H1 (cell line): ENCODE results near the gene AMBP. TPM values are rescaled to one million over a fixed set of nuclear protein-coding genes. Genes with fewer than 3 reads are reported as not detected.

Source experiments
- CTCF ChIA-PET: fragments of 300-600 bp; sonication (Branson Sonifier 250); formaldehyde crosslinking; loops from one replicate; lab custom pipeline; 2021; ENCODE audit not compliant: partially characterized antibody; lab: Charles Lee
- POLR2A ChIA-PET: fragments of 300-600 bp; sonication (Branson Sonifier 250); formaldehyde crosslinking; loops from one replicate; lab custom pipeline; 2021; ENCODE audit warnings: inconsistent platforms; ENCODE audit not compliant: partially characterized antibody; lab: Charles Lee
- DNase-seq, 2 experiments: peaks; one replicate each; pipeline versions ENCODE4 v3.0.0 to v3.0.0-alpha.2; 2010 to 2022; ENCODE audit warnings: low spot score in 2 of 2, low read depth in 1 of 2, mixed read lengths in 1 of 2
- FAIRE-seq: peaks from 2 replicates; lab custom pipeline; 2011; peaks lifted over from hg19 to GRCh38; lab: Jason Lieb, UNC
- H2AFZ ChIP-seq: 2 replicates; pipeline ENCODE4 v1.8.1; 2012; ENCODE audit warnings: low read length, inconsistent platforms
- H2AK5ac ChIP-seq: 2 replicates; pipeline ENCODE4 v1.6.1; 2013; ENCODE audit warnings: low read depth, low read length
- H2BK120ac ChIP-seq: replicated peaks from 2 replicates; pipeline ENCODE3; 2013; ENCODE audit warnings: low read depth, low read length, inconsistent platforms
- H2BK12ac ChIP-seq: 2 replicates; pipeline ENCODE4 v1.6.1; 2013; ENCODE audit warnings: low read depth, low read length
- H2BK15ac ChIP-seq: 2 replicates; pipeline ENCODE4 v1.6.1; 2013; ENCODE audit warnings: low read length
- H2BK20ac ChIP-seq: 2 replicates; pipeline ENCODE4 v1.6.1; 2013; ENCODE audit warnings: low read length
- H2BK5ac ChIP-seq: 2 replicates; pipeline ENCODE4 v1.6.1; 2013; ENCODE audit warnings: low read depth, low read length
- H3K14ac ChIP-seq: 2 replicates; pipeline ENCODE4 v1.6.1; 2013; ENCODE audit warnings: inconsistent platforms; ENCODE audit not compliant: insufficient read length
- H3K18ac ChIP-seq: 2 replicates; pipeline ENCODE4 v1.6.1; 2013; ENCODE audit warnings: low read length; ENCODE audit errors: extremely low read depth
- H3K23ac ChIP-seq: 2 replicates; pipeline ENCODE4 v1.6.1; 2013; ENCODE audit warnings: inconsistent platforms; ENCODE audit not compliant: insufficient read length
- H3K23me2 ChIP-seq: 2 replicates; pipeline ENCODE4 v1.6.1; 2013; ENCODE audit warnings: low read depth, low read length
- H3K27ac ChIP-seq: 2 replicates; pipeline ENCODE4 v1.6.1; 2011; ENCODE audit warnings: low read depth, low read length, inconsistent platforms
- H3K27me3 ChIP-seq, 4 experiments: replicated peaks in 1 of 4; 1 replicate in 1 of 4; 2 replicates in 3 of 4; pipeline versions ENCODE4 v1.6.1 to v1.8.1; 2011 to 2013; ENCODE audit warnings: low read length in 3 of 4, mild to moderate bottlenecking in 3 of 4, inconsistent platforms in 2 of 4, mixed read lengths in 2 of 4, moderate library complexity in 1 of 4; ENCODE audit not compliant: control insufficient read depth in 3 of 4, insufficient read depth in 3 of 4; ENCODE audit errors: extremely low read depth in 1 of 4
- H3K36me3 ChIP-seq, 4 experiments: 2 replicates each; pipeline versions ENCODE4 v1.6.1 to v1.8.1; 2011 to 2013; ENCODE audit warnings: mild to moderate bottlenecking in 4 of 4, low read length in 3 of 4, moderate library complexity in 2 of 4, control low read depth in 1 of 4, inconsistent platforms in 1 of 4; ENCODE audit not compliant: insufficient read depth in 4 of 4, control insufficient read depth in 2 of 4
- H3K4ac ChIP-seq: replicated peaks from 2 replicates; pipeline ENCODE3; 2013; ENCODE audit warnings: low read length, low read depth, mixed read lengths, inconsistent platforms; ENCODE audit not compliant: insufficient read length
- H3K4me1 ChIP-seq, 4 experiments: replicated peaks in 1 of 4; 1 replicate in 1 of 4; 2 replicates in 3 of 4; pipeline versions ENCODE4 v1.6.1 to v1.8.1; 2011 to 2013; ENCODE audit warnings: low read length in 3 of 4, inconsistent platforms in 2 of 4, mixed read lengths in 1 of 4; ENCODE audit not compliant: insufficient read depth in 4 of 4, control insufficient read depth in 3 of 4
- H3K4me2 ChIP-seq, 2 experiments: 2 replicates each; pipeline versions ENCODE4 v1.6.1 to v1.8.1; 2011 to 2013; ENCODE audit warnings: low read depth in 2 of 2, low read length in 2 of 2, control low read depth in 1 of 2, inconsistent platforms in 1 of 2, mild to moderate bottlenecking in 1 of 2; ENCODE audit not compliant: insufficient read depth in 1 of 2
- H3K4me3 ChIP-seq, 4 experiments: fragments of 200-600, 300-600 bp in 1 of 4; sonication (generic), shearing (Covaris generic), sonication (Bioruptor Twin) in 1 of 4; 2 replicates each; pipeline versions ENCODE4 v1.5.1 to v1.8.1; 2011 to 2016; ENCODE audit warnings: low read length in 4 of 4, low read depth in 3 of 4, control low read depth in 2 of 4, inconsistent platforms in 2 of 4, mild to moderate bottlenecking in 2 of 4, mixed read lengths in 1 of 4, moderate library complexity in 1 of 4; ENCODE audit not compliant: insufficient read depth in 2 of 4; ENCODE audit errors: extremely low read depth in 1 of 4
- H3K56ac ChIP-seq: replicated peaks from 2 replicates; pipeline ENCODE3; 2013; ENCODE audit warnings: low read depth, mild to moderate bottlenecking, mixed read lengths, low read length, inconsistent platforms; ENCODE audit not compliant: insufficient read length
- H3K79me1 ChIP-seq: 2 replicates; pipeline ENCODE4 v1.6.1; 2013; ENCODE audit warnings: low read depth, low read length, control low read depth
- H3K79me2 ChIP-seq, 2 experiments: 2 replicates each; pipeline versions ENCODE4 v1.6.1 to v1.8.1; 2012 to 2013; ENCODE audit warnings: low read length in 2 of 2, mild to moderate bottlenecking in 2 of 2, inconsistent platforms in 1 of 2; ENCODE audit not compliant: insufficient read depth in 2 of 2, control insufficient read depth in 1 of 2
- H3K9ac ChIP-seq, 4 experiments: replicated peaks in 1 of 4; 1 replicate in 1 of 4; 2 replicates in 3 of 4; pipeline versions ENCODE4 v1.6.1 to v1.8.1; 2011 to 2013; ENCODE audit warnings: low read depth in 3 of 4, low read length in 3 of 4, control low read depth in 2 of 4, mild to moderate bottlenecking in 2 of 4, moderate library complexity in 2 of 4, inconsistent platforms in 1 of 4; ENCODE audit errors: extremely low read depth in 1 of 4
- H3K9me3 ChIP-seq, 2 experiments: 2 replicates each; pipeline versions ENCODE4 v1.6.1 to v1.8.1; 2012 to 2013; ENCODE audit warnings: mild to moderate bottlenecking in 2 of 2, moderate library complexity in 2 of 2, control low read depth in 1 of 2, inconsistent platforms in 1 of 2, low read depth in 1 of 2, low read length in 1 of 2, mixed read lengths in 1 of 2; ENCODE audit not compliant: insufficient read depth in 2 of 2
- H4K20me1 ChIP-seq, 2 experiments: replicated peaks in 1 of 2; 2 replicates each; pipeline versions ENCODE3 to v1.8.1; 2011 to 2013; ENCODE audit warnings: inconsistent platforms in 2 of 2, low read length in 2 of 2, mild to moderate bottlenecking in 1 of 2; ENCODE audit not compliant: insufficient read depth in 2 of 2, control insufficient read depth in 1 of 2
- H4K5ac ChIP-seq: 2 replicates; pipeline ENCODE4 v1.6.1; 2013; ENCODE audit warnings: low read length, low read depth, mixed read lengths, inconsistent platforms; ENCODE audit not compliant: insufficient read length
- H4K8ac ChIP-seq: 2 replicates; pipeline ENCODE4 v1.8.0; 2013; ENCODE audit warnings: mild to moderate bottlenecking, moderate library complexity, low read length, inconsistent platforms; ENCODE audit not compliant: insufficient read depth; ENCODE audit errors: extremely low read depth
- H4K91ac ChIP-seq: replicated peaks from 2 replicates; pipeline ENCODE3; 2013; ENCODE audit warnings: low read length, mixed read lengths, inconsistent platforms; ENCODE audit not compliant: insufficient read length
- CEBPB ChIP-seq: IDR thresholded peaks from 2 replicates; pipeline ENCODE4 v1.6.1; 2012; ENCODE audit warnings: low read depth, low read length
- GABPA ChIP-seq: IDR thresholded peaks from 2 replicates; pipeline ENCODE4 v1.6.1; 2011; ENCODE audit warnings: mild to moderate bottlenecking, low read length, moderate library complexity, borderline replicate concordance; ENCODE audit not compliant: insufficient read depth
- GTF2F1 ChIP-seq: IDR thresholded peaks from 2 replicates; pipeline ENCODE4 v1.6.1; 2012; ENCODE audit warnings: low read depth, low read length, improper control_type of control experiment, borderline replicate concordance
- JUN ChIP-seq: IDR thresholded peaks from 2 replicates; pipeline ENCODE4 v1.6.1; 2011; ENCODE audit warnings: low read depth, mild to moderate bottlenecking, improper control_type of control experiment, low read length
- KDM4A ChIP-seq: IDR thresholded peaks from one replicate; pipeline ENCODE4 v1.7.1; 2012; ENCODE audit warnings: low read depth, mild to moderate bottlenecking, moderate library complexity, low read length, inconsistent platforms; ENCODE audit not compliant: severe bottlenecking
- KDM5A ChIP-seq: fragments of 200-600 bp; IDR thresholded peaks from 2 replicates; pipeline ENCODE4 v1.7.1; 2012; ENCODE audit warnings: mild to moderate bottlenecking, low read length, inconsistent platforms, mixed read lengths
- PHF8 ChIP-seq: fragments of 200-600 bp; sonication (generic); conservative IDR thresholded peaks from 2 replicates; pipeline ENCODE4 v1.7.1; 2012; ENCODE audit warnings: low read depth, mild to moderate bottlenecking, inconsistent platforms, low read length, moderate library complexity
- RAD21 ChIP-seq, 2 experiments: IDR thresholded peaks in 1 of 2; conservative IDR thresholded peaks in 1 of 2; 2 replicates each; pipeline ENCODE4 v1.6.1; 2011; ENCODE audit warnings: low read depth in 2 of 2, low read length in 2 of 2, improper control_type of control experiment in 1 of 2, inconsistent platforms in 1 of 2, mild to moderate bottlenecking in 1 of 2, moderate library complexity in 1 of 2
- RNF2 ChIP-seq: fragments of 200-900, 300-1000 bp; sonication (generic); IDR thresholded peaks from 2 replicates; pipeline ENCODE4 v1.7.1; 2016; ENCODE audit warnings: borderline replicate concordance, low read depth, mild to moderate bottlenecking, antibody characterized with exemption, low read length; ENCODE audit not compliant: poor library complexity, severe bottlenecking; ENCODE audit errors: missing control alignments
- SP4 ChIP-seq: IDR thresholded peaks from 2 replicates; pipeline ENCODE4 v1.6.1; 2012; ENCODE audit warnings: low read length, inconsistent platforms
- TAF7 ChIP-seq: optimal IDR thresholded peaks from 2 replicates; pipeline ENCODE3; 2011; ENCODE audit warnings: low read depth, mild to moderate bottlenecking, inconsistent platforms, low read length, moderate library complexity, borderline replicate concordance
- TBP ChIP-seq: IDR thresholded peaks from 2 replicates; pipeline ENCODE4 v1.6.1; 2011; ENCODE audit warnings: low read depth, low read length, improper control_type of control experiment
- WGBS, 2 experiments: shearing (Covaris generic) in 1 of 2; methylation state at CpG; one replicate each; pipeline versions ENCODE4 v1.1.6 to v1.1.7; 2013 to 2015; ENCODE audit warnings: low lambda C conversion rate in 2 of 2, mixed read lengths in 2 of 2, inconsistent platforms in 1 of 2, low coverage in 1 of 2, missing lambda C conversion rate in 1 of 2; ENCODE audit not compliant: insufficient replicate concordance in 2 of 2, insufficient coverage in 1 of 2, insufficient read length in 1 of 2; ENCODE audit errors: extremely low coverage in 1 of 2, missing lambda C conversion rate in 1 of 2; 5-methylcytosine and 5-hydroxymethylcytosine counted together
- polyA plus RNA-seq, 7 experiments: library from polyadenylated mRNA; depleted of rRNA in 3 of 7; stranded (reverse) in 5 of 7; unstranded in 2 of 7; fragments of >200 nt in 5 of 7; fragments of 200-250 nt in 2 of 7; gene quantifications; 1 replicate in 5 of 7; 2 replicates in 1 of 7; 4 replicates in 1 of 7; pipeline versions ENCODE4 v1.2.1 to v1.2.3, GENCODE V29; 2011 to 2013; ENCODE audit warnings: missing spikeins in 2 of 7, mixed read lengths in 2 of 7
- total RNA-seq: library from RNA; stranded (reverse); fragmentation: NEBNext Ultra II Directional; extraction: Animal tissue kit (Norgen Biotek cat#: 25700); gene quantifications from 2 replicates; pipeline ENCODE4 v1.2.1, GENCODE V29; 2021
- TF ChIP-seq, protein P1 (sequence below): IDR thresholded peaks from 2 replicates; pipeline ENCODE4 v1.6.1; 2011; ENCODE audit warnings: low read depth, mild to moderate bottlenecking, low read length; ENCODE audit not compliant: insufficient read depth

Gene AMBP
- total and polyA plus RNA-seq, 2 of the 8 experiments (the other 6 are each of a cell fraction or from before 2014, with no cell fraction given): 3.0 to 4.0 TPM

GRCh38 chr9:114078781-114079156, 669 bp upstream of the AMBP start:
- Histone ChIP-seq H2BK20ac (0 out of 2 replicates have a peak overlapping the region, but pooled peaks have one; percentile 66), H3K18ac (no peak overlapping the region), H3K79me1 (no peaks in the 10 kb centered on the region), H4K5ac (no peak overlapping the region), H3K36me3 (no peaks in the 10 kb centered on the region), H3K56ac (no peak overlapping the region), H3K9me3 (no peaks in the 10 kb centered on the region), H3K4me3 (no peak overlapping the region), H2BK120ac (no peak overlapping the region), H3K23me2 (no peaks in the 10 kb centered on the region; the same call in 1 of the 2 replicates), H3K9ac (no peak overlapping the region), H3K27ac (no peak overlapping the region), H2BK5ac (no peak overlapping the region), H3K4me2 (no peak overlapping the region), H3K27me3 (peaks cover 0 to 3% (median under 1%) of the 10 kb centered on the region in 4 experiments; a peak in 3 of 7 replicates), H3K4ac (no peak overlapping the region), H4K20me1 (peaks cover 0 to 1% of the 10 kb centered on the region in 2 experiments), H3K4me1 (peaks cover 0 to 6% (median 3%) of the 10 kb centered on the region in 4 experiments; a peak in 4 of 7 replicates), H4K8ac (no peak overlapping the region), H3K14ac (no peak overlapping the region), H4K91ac (no peak overlapping the region), H2AK5ac (no peak overlapping the region), H2AFZ (no peak overlapping the region), H3K23ac (no peak overlapping the region), H3K79me2 (no peaks in the 10 kb centered on the region), H2BK15ac (no peak overlapping the region), H2BK12ac (peak overlapping the region; percentile 80; the same call in 1 of the 2 replicates)
- 81% methylated on average over 7 of the region's 7 CpGs; no CpG with 5 or more reads in 1 of the 2 experiments for WGBS, 2 experiments
- CTCF ChIA-PET: interaction anchor here (0.6 to 10.3 kb wide), 19 partner anchors 9 to 850 kb away, joined by 3 to 144 read pairs (median 5); no protein-coding TSS in a partner anchor
- DNase-seq (no peak), FAIRE-seq (no peak)
- POLR2A ChIA-PET: no interaction called here
- TF ChIP-seq KDM5A (no peak), SP4 (no peak), GABPA (no peak), GTF2F1 (no peak), PHF8 (no peak), CEBPB (no peak), TAF7 (no peak), RNF2 (no peak), JUN (no peak), RAD21 (IDR thresholded peaks at IDR 0.05 in 1 of 2, conservative IDR thresholded peaks at IDR 0.05 in 1 of 2; ENCODE audit: low read depth in 2 of 2, low read length in 2 of 2) (no peak), TBP (no peak), KDM4A (no peak)
- TF ChIP-seq, protein P1, sequence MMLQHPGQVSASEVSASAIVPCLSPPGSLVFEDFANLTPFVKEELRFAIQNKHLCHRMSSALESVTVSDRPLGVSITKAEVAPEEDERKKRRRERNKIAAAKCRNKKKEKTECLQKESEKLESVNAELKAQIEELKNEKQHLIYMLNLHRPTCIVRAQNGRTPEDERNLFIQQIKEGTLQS: no peak
